HAP-1 (cell line): ENCODE data around the gene CACNG1.
"Not testable (repeated sequence)": the region's sequence is repeated elsewhere in the genome, so short reads cannot be mapped to it uniquely, and the experiment has no call there.

Experiments
- DNase-seq, 2 experiments: peaks; one replicate each; pipeline ENCODE4 v3.0.0-alpha.2; 2016 to 2020; ENCODE audit warnings: low spot score in 2 of 2
- H3K27me3 ChIP-seq: fragments of 250-450 bp; sonication (Bioruptor Pico); 2 replicates; pipeline ENCODE4 v1.5.1; 2020; ENCODE audit warnings: low read depth, mild to moderate bottlenecking, moderate library complexity
- H3K36me3 ChIP-seq: fragments of 250-450 bp; sonication (Bioruptor Pico); replicated peaks from 2 replicates; pipeline ENCODE4 v1.5.1; 2020; ENCODE audit warnings: mild to moderate bottlenecking
- H3K4me1 ChIP-seq: fragments of 250-450 bp; sonication (Bioruptor Pico); 2 replicates; pipeline ENCODE4 v1.5.1; 2020; ENCODE audit warnings: mild to moderate bottlenecking
- H3K4me3 ChIP-seq: fragments of 250-450 bp; sonication (Bioruptor Pico); 2 replicates; pipeline ENCODE4 v1.5.1; 2020; ENCODE audit warnings: mild to moderate bottlenecking, moderate library complexity
- H3K9me3 ChIP-seq: fragments of 250-450 bp; sonication (Bioruptor Pico); 2 replicates; pipeline ENCODE4 v1.5.1; 2020; ENCODE audit warnings: mild to moderate bottlenecking, moderate library complexity
- in situ Hi-C: fragments of 300-500 bp; cut with MboI; formaldehyde crosslinking; loops from 3 replicates; pipeline ENCODE4 v1.14.3; 2020; ENCODE audit warnings: low sequenced_read_pairs, inconsistent platforms, mixed read lengths

Gene CACNG1

GRCh38 chr17:67090341-67090740, 46.0 kb downstream of the CACNG1 start:
- DNase-seq, result no peak
- no peaks in the 10 kb centered on the region for H3K9me3 ChIP-seq
- in situ Hi-C loops, result no loop called here
- H3K27me3 ChIP-seq, result no peaks in the 10 kb centered on the region
- H3K36me3 ChIP-seq, result peaks cover 5% of the 10 kb centered on the region
- peaks cover 9% of the 10 kb centered on the region for H3K4me1 ChIP-seq
- H3K4me3 ChIP-seq, result no peak overlapping the region

DNA sequence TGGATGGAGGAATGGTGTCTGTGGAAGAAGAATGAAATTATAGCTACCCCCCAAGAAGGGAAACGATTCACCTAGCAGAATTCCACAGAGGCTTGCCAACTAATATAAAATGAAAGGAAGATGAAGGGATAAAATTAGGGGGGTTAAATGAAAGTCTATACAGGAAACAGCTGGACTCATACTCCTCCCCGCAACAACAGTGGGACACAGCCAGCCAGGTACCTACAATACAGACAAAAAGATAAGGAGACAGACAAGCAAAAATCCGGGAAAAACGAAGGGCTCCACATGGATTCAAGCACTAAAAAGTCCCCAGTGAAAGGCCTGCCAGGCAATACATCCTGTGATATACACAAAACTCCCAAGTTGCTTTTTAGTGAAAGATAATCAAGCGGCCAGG, 47.9 kb downstream of the CACNG1 start:
- in situ Hi-C loops, result no loop called here
- no peaks in the 10 kb centered on the region for H3K4me1 ChIP-seq
- no peak for DNase-seq

DNA sequence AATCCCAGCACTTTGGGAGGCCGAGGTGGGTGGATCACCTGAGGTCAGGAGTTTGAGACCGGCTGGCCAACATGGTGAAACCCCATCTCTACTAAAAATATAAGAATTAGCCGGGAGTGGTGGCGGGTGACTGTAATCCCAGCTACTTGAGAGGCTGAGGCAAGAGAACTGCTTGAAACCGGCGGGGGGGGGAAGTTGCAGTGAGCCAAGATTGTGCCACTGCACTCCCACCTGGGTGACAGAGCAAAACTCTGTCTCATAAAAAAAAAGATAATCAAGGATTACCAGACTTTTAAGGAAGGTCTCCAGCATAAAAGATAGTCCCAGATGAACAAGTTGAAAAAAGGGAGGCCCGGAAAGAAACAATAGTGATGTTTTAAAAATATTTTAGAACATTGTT, 48.4 kb downstream of the CACNG1 start:
- H3K4me1 ChIP-seq, DNase-seq, H3K27me3 ChIP-seq, H3K36me3 ChIP-seq, in situ Hi-C loops, H3K9me3 ChIP-seq, H3K4me3 ChIP-seq: not testable (repeated sequence)

More for the DNA sequence above, 47.9 kb downstream of the CACNG1 start:
- H3K36me3 ChIP-seq, result peaks cover 5% of the 10 kb centered on the region
- H3K9me3 ChIP-seq, result no peaks in the 10 kb centered on the region
- no peak overlapping the region for H3K4me3 ChIP-seq
- no peaks in the 10 kb centered on the region for H3K27me3 ChIP-seq

GRCh38 chr17:67093348-67093747, 49.0 kb downstream of the CACNG1 start:
- Histone ChIP-seq H3K27me3 (no peaks in the 10 kb centered on the region), H3K9me3 (no peaks in the 10 kb centered on the region), H3K4me3 (no peak overlapping the region), H3K36me3 (peaks cover 5% of the 10 kb centered on the region), H3K4me1 (no peaks in the 10 kb centered on the region)
- in situ Hi-C loops, result no loop called here
- DNase-seq, result no peak

GRCh38 chr17:67095291-67095690, 50.9 kb downstream of the CACNG1 start:
- H3K9me3 ChIP-seq, H3K27me3 ChIP-seq, H3K4me3 ChIP-seq, DNase-seq, H3K4me1 ChIP-seq, in situ Hi-C loops, H3K36me3 ChIP-seq: not testable (repeated sequence)

DNA sequence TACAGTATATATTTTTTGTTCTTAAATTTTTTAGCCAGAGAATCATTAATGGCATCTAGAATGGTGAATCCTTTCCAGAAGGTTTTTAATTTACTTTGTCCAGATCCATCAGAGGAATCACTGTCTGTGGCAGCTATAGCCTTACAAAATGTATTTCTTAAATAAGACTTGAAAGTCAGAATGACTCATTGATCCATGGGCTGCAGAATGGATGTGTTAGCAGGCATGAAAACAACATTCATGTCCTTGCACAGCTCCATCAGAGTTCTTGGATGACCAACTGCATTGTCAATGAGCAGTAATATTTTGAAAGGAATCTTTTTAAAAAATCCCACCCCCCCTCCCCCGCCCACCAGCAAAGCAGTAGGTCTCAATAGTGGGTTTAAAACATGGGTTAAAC, 51.4 kb downstream of the CACNG1 start:
- in situ Hi-C loops, result no loop called here
- Histone ChIP-seq H3K9me3 (no peaks in the 10 kb centered on the region), H3K4me1 (no peaks in the 10 kb centered on the region), H3K36me3 (no peaks in the 10 kb centered on the region), H3K4me3 (no peak overlapping the region), H3K27me3 (no peaks in the 10 kb centered on the region)
- DNase-seq, result no peak

- in situ Hi-C loops, result no loop called here
- Histone ChIP-seq H3K27me3 (no peaks in the 10 kb centered on the region), H3K4me1 (no peaks in the 10 kb centered on the region), H3K36me3 (no peaks in the 10 kb centered on the region), H3K4me3 (no peak overlapping the region), H3K9me3 (no peaks in the 10 kb centered on the region)
- no peak for DNase-seq
These were observed 52.3 kb downstream of the CACNG1 start for GRCh38 chr17:67096609-67097008.

DNA sequence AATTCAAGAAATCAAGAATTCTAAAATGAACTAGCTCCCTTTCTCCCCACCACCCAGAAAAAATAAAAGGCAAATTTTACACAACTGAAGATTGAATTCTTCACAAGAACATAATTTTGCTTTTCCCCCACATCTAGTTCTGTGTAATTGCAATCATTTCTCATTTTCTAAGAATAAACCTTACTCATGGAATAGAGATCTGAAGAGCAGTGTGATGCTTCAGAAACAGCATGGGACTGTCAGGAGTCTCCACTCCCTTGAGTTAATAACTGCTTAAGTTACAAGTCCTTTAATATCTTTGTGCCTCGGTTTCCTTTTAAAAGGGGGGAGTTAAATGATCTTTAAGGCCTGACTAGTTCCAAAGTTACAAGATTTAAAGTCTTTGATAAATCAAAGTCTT, 53.7 kb downstream of the CACNG1 start:
- Histone ChIP-seq H3K9me3 (no peaks in the 10 kb centered on the region), H3K36me3 (no peaks in the 10 kb centered on the region), H3K27me3 (no peaks in the 10 kb centered on the region), H3K4me3 (no peak overlapping the region), H3K4me1 (no peaks in the 10 kb centered on the region)
- DNase-seq, result no peak
- in situ Hi-C loops, result no loop called here

- H3K4me3 ChIP-seq, H3K4me1 ChIP-seq, H3K27me3 ChIP-seq, in situ Hi-C loops, DNase-seq, H3K9me3 ChIP-seq: not testable (repeated sequence)
- peaks cover 30% of the 10 kb centered on the region for H3K36me3 ChIP-seq
These were observed 60.3 kb downstream of the CACNG1 start for GRCh38 chr17:67104641-67105040.

GRCh38 chr17:67105213-67105612, 60.9 kb downstream of the CACNG1 start:
- in situ Hi-C loops, result no loop called here
- no peaks in the 10 kb centered on the region for H3K27me3 ChIP-seq
- no peak overlapping the region for H3K4me3 ChIP-seq
- peaks cover 5% of the 10 kb centered on the region for H3K4me1 ChIP-seq
- no peak for DNase-seq
- H3K36me3 ChIP-seq, result peaks cover 30% of the 10 kb centered on the region
- no peaks in the 10 kb centered on the region for H3K9me3 ChIP-seq
